ENCODE data around the gene HHLA2.

DNA sequence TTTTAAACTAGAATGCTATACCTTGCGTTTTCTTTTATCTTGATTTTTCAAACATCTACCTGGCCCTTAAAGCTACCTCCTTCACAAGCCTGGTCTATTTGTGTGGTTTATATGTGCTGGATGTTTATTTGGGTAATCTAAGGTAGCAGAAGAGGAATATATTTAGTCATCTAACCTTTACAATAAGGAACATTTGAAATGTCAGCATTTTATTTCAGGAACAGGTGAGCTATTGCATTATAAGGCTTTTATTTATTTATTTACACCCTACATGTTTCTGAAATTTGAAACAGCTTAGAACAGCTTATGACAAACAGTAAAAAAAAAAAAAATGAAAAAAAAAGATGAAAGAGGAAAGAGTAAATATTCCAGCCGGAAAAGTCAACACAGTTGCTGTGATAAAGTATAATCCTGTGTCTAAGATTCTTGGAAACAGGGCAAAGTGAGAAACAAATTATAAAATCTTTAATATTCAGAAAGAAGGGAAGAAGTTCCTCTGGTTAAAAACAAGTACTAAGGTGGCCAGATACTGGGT, 19.5 kb downstream of the HHLA2 start:
- TF ChIP-seq, protein P1, sequence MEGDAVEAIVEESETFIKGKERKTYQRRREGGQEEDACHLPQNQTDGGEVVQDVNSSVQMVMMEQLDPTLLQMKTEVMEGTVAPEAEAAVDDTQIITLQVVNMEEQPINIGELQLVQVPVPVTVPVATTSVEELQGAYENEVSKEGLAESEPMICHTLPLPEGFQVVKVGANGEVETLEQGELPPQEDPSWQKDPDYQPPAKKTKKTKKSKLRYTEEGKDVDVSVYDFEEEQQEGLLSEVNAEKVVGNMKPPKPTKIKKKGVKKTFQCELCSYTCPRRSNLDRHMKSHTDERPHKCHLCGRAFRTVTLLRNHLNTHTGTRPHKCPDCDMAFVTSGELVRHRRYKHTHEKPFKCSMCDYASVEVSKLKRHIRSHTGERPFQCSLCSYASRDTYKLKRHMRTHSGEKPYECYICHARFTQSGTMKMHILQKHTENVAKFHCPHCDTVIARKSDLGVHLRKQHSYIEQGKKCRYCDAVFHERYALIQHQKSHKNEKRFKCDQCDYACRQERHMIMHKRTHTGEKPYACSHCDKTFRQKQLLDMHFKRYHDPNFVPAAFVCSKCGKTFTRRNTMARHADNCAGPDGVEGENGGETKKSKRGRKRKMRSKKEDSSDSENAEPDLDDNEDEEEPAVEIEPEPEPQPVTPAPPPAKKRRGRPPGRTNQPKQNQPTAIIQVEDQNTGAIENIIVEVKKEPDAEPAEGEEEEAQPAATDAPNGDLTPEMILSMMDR (IDR thresholded peaks at IDR 0.05) = no peak
- TF ChIP-seq POLR2AphosphoS5 (IDR thresholded peaks at IDR 0.05) = no peak

Data from gastroesophageal sphincter (tissue), 3 donors.